CD14-positive monocyte (primary cell): ENCODE results near the gene CCL14. TPM values are rescaled to one million over a fixed set of nuclear protein-coding genes. Genes with fewer than 3 reads are reported as not detected.

Source experiments
- DNase-seq, 3 donors: peaks; one replicate each; pipeline ENCODE4 v3.0.0-alpha.2; 2011 to 2022
- H2AFZ ChIP-seq: 2 replicates; pipeline ENCODE4 v1.6.0; 2012; ENCODE audit warnings: mild to moderate bottlenecking, low read depth, low read length, inconsistent platforms; ENCODE audit not compliant: insufficient read depth, poor library complexity, severe bottlenecking
- H3K27ac ChIP-seq, 2 donors: 1 replicate in 1 of 2; 2 replicates in 1 of 2; pipeline ENCODE4 v1.5.1; 2012 to 2013; ENCODE audit warnings: low read length in 2 of 2, control low read depth in 1 of 2, inconsistent platforms in 1 of 2, low read depth in 1 of 2, mild to moderate bottlenecking in 1 of 2
- H3K27me3 ChIP-seq, 2 donors: one replicate each; pipeline versions ENCODE4 v1.6.0 to v1.6.1; 2011 to 2013; ENCODE audit warnings: low read length in 2 of 2; ENCODE audit not compliant: control insufficient read depth in 2 of 2, insufficient read depth in 2 of 2
- H3K36me3 ChIP-seq, 2 donors: replicated peaks in 1 of 2; 1 replicate in 1 of 2; 2 replicates in 1 of 2; pipeline versions ENCODE4 v1.5.1 to v1.6.1; 2012 to 2013; ENCODE audit warnings: low read length in 2 of 2, control low read depth in 1 of 2, inconsistent platforms in 1 of 2, mild to moderate bottlenecking in 1 of 2; ENCODE audit not compliant: insufficient read depth in 2 of 2, control insufficient read depth in 1 of 2
- H3K4me1 ChIP-seq, 2 donors: 1 replicate in 1 of 2; 2 replicates in 1 of 2; pipeline versions ENCODE4 v1.5.1 to v1.6.1; 2012 to 2013; ENCODE audit warnings: low read length in 2 of 2, control low read depth in 1 of 2, inconsistent platforms in 1 of 2, mild to moderate bottlenecking in 1 of 2, moderate library complexity in 1 of 2; ENCODE audit not compliant: insufficient read depth in 2 of 2, control insufficient read depth in 1 of 2
- H3K4me2 ChIP-seq: replicated peaks from 2 replicates; pipeline ENCODE3; 2012; ENCODE audit warnings: low read length, moderate library complexity, mild to moderate bottlenecking; ENCODE audit not compliant: poor library complexity, severe bottlenecking; ENCODE audit errors: extremely low read depth
- H3K4me3 ChIP-seq, 3 experiments: fragments of 200-600 bp in 1 of 3; sonication (generic) in 1 of 3; replicated peaks in 1 of 3; 1 replicate in 2 of 3; 2 replicates in 1 of 3; pipeline ENCODE4 v1.5.1; 2011 to 2013; ENCODE audit warnings: low read length in 3 of 3, mild to moderate bottlenecking in 3 of 3, control low read depth in 2 of 3, low read depth in 2 of 3, inconsistent platforms in 1 of 3, moderate library complexity in 1 of 3
- H3K79me2 ChIP-seq: 2 replicates; pipeline ENCODE4 v1.6.0; 2012; ENCODE audit warnings: mild to moderate bottlenecking, control low read depth, inconsistent platforms, low read length, moderate library complexity; ENCODE audit not compliant: insufficient read depth
- H3K9ac ChIP-seq: 2 replicates; pipeline ENCODE4 v1.6.0; 2017; ENCODE audit warnings: low read length, mild to moderate bottlenecking; ENCODE audit not compliant: insufficient read depth, poor library complexity, severe bottlenecking
- H3K9me3 ChIP-seq, 2 donors: replicated peaks in 1 of 2; 1 replicate in 1 of 2; 2 replicates in 1 of 2; pipeline versions ENCODE4 v1.5.1 to v1.6.1; 2012 to 2013; ENCODE audit warnings: low read length in 2 of 2, control low read depth in 1 of 2; ENCODE audit not compliant: control insufficient read depth in 1 of 2, insufficient read depth in 1 of 2
- H4K20me1 ChIP-seq: 2 replicates; pipeline ENCODE4 v1.6.0; 2012; ENCODE audit warnings: mild to moderate bottlenecking, low read length, control low read depth, moderate library complexity; ENCODE audit not compliant: insufficient read depth
- H3K27ac Mint-ChIP-seq, 7 donors: one replicate each; pipeline ENCODE4 v1.8.0; 2020; ENCODE audit warnings: mild to moderate bottlenecking in 7 of 7, mixed read lengths in 7 of 7, moderate library complexity in 6 of 7, inconsistent platforms in 2 of 7
- H3K27me3 Mint-ChIP-seq, 3 donors: one replicate each; pipeline ENCODE4 v1.8.0; 2021 to 2022; ENCODE audit warnings: low read depth in 3 of 3, mild to moderate bottlenecking in 3 of 3, mixed read lengths in 3 of 3, moderate library complexity in 3 of 3, inconsistent platforms in 1 of 3
- H3K36me3 Mint-ChIP-seq, 2 donors: one replicate each; pipeline ENCODE4 v1.8.0; 2020; ENCODE audit warnings: mixed read lengths in 2 of 2, inconsistent platforms in 1 of 2, mild to moderate bottlenecking in 1 of 2
- H3K4me1 Mint-ChIP-seq: one replicate; pipeline ENCODE4 v1.8.0; 2020; ENCODE audit warnings: mild to moderate bottlenecking, mixed read lengths
- H3K4me3 Mint-ChIP-seq, 2 donors: one replicate each; pipeline ENCODE4 v1.8.0; 2020; ENCODE audit warnings: mild to moderate bottlenecking in 2 of 2, mixed read lengths in 2 of 2, moderate library complexity in 1 of 2
- H3K9me3 Mint-ChIP-seq, 7 donors: one replicate each; pipeline ENCODE4 v1.8.0; 2020 to 2022; ENCODE audit warnings: mixed read lengths in 7 of 7, mild to moderate bottlenecking in 6 of 7, moderate library complexity in 6 of 7, inconsistent platforms in 2 of 7
- WGBS: methylation state at CpG from one replicate; pipeline ENCODE4 v1.1.5; 2013; ENCODE audit warnings: missing lambda C conversion rate; ENCODE audit not compliant: insufficient coverage; 5-methylcytosine and 5-hydroxymethylcytosine counted together
- intact Hi-C, 2 donors: fragments of 100-400 bp; cut with micrococcal nuclease; formaldehyde crosslinking; loops; one replicate each; pipeline versions ENCODE4 v1.15.0 to v1.15.1; 2023
- polyA plus RNA-seq, 3 donors: library from polyadenylated mRNA; depleted of rRNA in 1 of 3; unstranded in 2 of 3; stranded (reverse) in 1 of 3; fragments of 300-500 nt in 2 of 3; fragments of >200 nt in 1 of 3; fragmentation: Illumina TruSeq in 2 of 3; gene quantifications; 1 replicate in 2 of 3; 2 replicates in 1 of 3; pipeline ENCODE4 v1.2.3, GENCODE V29; 2012 to 2021
- TF ChIP-seq, protein P1 (sequence below): fragments of 200-600 bp; IDR thresholded peaks from one replicate; pipeline ENCODE4 v1.8.0; 2022; ENCODE audit warnings: antibody characterized with exemption, mild to moderate bottlenecking

Gene CCL14
- polyA plus RNA-seq, 3 donors, result not detected

DNA sequence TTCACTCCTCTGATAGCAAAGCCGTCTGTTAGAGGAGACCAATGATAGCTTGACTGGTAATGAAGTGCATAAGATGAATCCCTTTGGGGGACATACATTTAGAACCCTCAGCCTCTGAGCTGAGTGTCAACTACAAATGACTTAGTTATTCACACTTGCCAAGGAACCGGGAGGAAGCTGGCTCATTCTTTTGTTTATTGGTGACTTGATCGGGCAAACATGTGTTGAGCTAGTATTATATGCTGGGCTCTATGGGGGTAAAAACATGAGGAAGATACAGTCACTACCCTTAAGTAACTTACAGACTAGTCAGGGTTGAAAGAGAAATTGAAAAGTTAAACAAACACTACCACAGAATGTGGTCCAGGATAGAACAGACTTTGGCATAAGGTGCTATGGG is 8.2 kb downstream of the CCL14 start:
- H2AFZ ChIP-seq, result no peak overlapping the region
- Mint-ChIP-seq H3K9me3 (no peaks in the 10 kb centered on the region), H3K36me3 (no peaks in the 10 kb centered on the region), H3K27me3 (peaks cover 0 to 2% (median 2%) of the 10 kb centered on the region in 3 donors), H3K4me1 (no peaks in the 10 kb centered on the region), H3K4me3 (no peak overlapping the region), H3K27ac (no peak overlapping the region)
- no CpG with 5 or more reads among the region's 3 CpGs for WGBS
- no peak for DNase-seq
- no peaks in the 10 kb centered on the region for H3K27me3 ChIP-seq
- H3K4me3 ChIP-seq, result no peak overlapping the region
- TF ChIP-seq, protein P1, sequence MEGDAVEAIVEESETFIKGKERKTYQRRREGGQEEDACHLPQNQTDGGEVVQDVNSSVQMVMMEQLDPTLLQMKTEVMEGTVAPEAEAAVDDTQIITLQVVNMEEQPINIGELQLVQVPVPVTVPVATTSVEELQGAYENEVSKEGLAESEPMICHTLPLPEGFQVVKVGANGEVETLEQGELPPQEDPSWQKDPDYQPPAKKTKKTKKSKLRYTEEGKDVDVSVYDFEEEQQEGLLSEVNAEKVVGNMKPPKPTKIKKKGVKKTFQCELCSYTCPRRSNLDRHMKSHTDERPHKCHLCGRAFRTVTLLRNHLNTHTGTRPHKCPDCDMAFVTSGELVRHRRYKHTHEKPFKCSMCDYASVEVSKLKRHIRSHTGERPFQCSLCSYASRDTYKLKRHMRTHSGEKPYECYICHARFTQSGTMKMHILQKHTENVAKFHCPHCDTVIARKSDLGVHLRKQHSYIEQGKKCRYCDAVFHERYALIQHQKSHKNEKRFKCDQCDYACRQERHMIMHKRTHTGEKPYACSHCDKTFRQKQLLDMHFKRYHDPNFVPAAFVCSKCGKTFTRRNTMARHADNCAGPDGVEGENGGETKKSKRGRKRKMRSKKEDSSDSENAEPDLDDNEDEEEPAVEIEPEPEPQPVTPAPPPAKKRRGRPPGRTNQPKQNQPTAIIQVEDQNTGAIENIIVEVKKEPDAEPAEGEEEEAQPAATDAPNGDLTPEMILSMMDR, result no peak
- H4K20me1 ChIP-seq, result no peaks in the 10 kb centered on the region
- H3K9ac ChIP-seq, result no peak overlapping the region
- no peaks in the 10 kb centered on the region for H3K9me3 ChIP-seq
- H3K79me2 ChIP-seq, result no peaks in the 10 kb centered on the region
- H3K4me1 ChIP-seq, result no peaks in the 10 kb centered on the region
- no peak overlapping the region for H3K27ac ChIP-seq
- H3K4me2 ChIP-seq, result no peak overlapping the region
- intact Hi-C loops, result loop anchor here (5.0 to 10.0 kb wide), 2 partner anchors 94 to 506 kb away; partner anchors contain the start of gene ZNHIT3 (in 1 of the 2)
- no peaks in the 10 kb centered on the region for H3K36me3 ChIP-seq

DNA sequence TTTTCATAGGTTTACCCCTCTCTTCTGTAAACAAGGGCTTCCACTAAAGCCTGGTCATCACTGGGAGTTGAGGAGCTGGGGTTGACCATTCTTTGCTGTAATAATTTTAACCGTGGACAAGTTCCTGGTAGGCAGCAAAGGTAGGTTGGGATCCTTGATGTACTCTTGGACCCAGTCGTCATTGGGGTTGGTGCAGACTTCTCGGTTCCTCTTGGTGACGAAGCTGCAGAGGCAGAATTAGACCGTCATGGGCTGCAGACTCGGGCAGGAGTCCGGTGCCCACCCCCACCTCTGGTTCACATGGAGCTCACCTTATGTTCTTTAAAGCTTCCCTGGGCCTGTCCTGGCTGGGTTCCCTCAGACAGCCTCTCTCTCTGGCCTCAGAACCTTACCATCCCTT is 9.0 kb downstream of the CCL14 start:
- Histone ChIP-seq H3K9me3 (no peaks in the 10 kb centered on the region), H3K36me3 (no peaks in the 10 kb centered on the region), H3K4me2 (no peak overlapping the region), H3K4me3 (no peak overlapping the region), H3K27ac (no peak overlapping the region), H3K4me1 (no peaks in the 10 kb centered on the region), H2AFZ (no peak overlapping the region), H3K27me3 (no peaks in the 10 kb centered on the region), H3K9ac (no peak overlapping the region), H3K79me2 (no peaks in the 10 kb centered on the region), H4K20me1 (no peaks in the 10 kb centered on the region)
- peaks cover 2% of the 10 kb centered on the region for H3K4me1 Mint-ChIP-seq
- H3K9me3 Mint-ChIP-seq, result no peaks in the 10 kb centered on the region
- DNase-seq, result no peak
- H3K36me3 Mint-ChIP-seq, result no peaks in the 10 kb centered on the region
- H3K27me3 Mint-ChIP-seq, result peaks cover 0 to 4% (median 4%) of the 10 kb centered on the region in 3 donors
- intact Hi-C loops, result loop anchor here (5.0 to 10.0 kb wide), 2 partner anchors 95 to 507 kb away; partner anchors contain the start of gene ZNHIT3 (in 1 of the 2)
- TF ChIP-seq, protein P1, result no peak
- H3K4me3 Mint-ChIP-seq, result no peak overlapping the region
- WGBS, result 87% methylated on average over 6 of the region's 7 CpGs
- H3K27ac Mint-ChIP-seq, result peak overlapping the region in 1 of 7 donors; percentile 4
